Panc1 (cell line): ENCODE results near the gene SELL. TPM values are rescaled to one million over a fixed set of nuclear protein-coding genes. Genes with fewer than 3 reads are reported as not detected.

ENCODE experiments used
- ATAC-seq: fragments of 200-7000 bp; cut with Tn5 transposase; 2 replicates; pipeline ENCODE4 v1.9.1; 2020; ENCODE audit warnings: mild to moderate bottlenecking, moderate library complexity
- BruUV-seq: library from RNA; stranded (reverse); fragments of 400-500 nt; replicated peaks from 2 replicates; lab custom pipeline; 2021; lab: Mats Ljungman, UMichigan
- CTCF ChIA-PET: fragments of 300-600 bp; sonication (Branson Sonifier 250); formaldehyde crosslinking; loops from one replicate; lab custom pipeline; 2022; ENCODE audit warnings: antibody characterized with exemption; lab: Charles Lee
- POLR2A ChIA-PET: fragments of 300-600 bp; sonication (Branson Sonifier 250); formaldehyde crosslinking; loops from one replicate; lab custom pipeline; 2022; ENCODE audit warnings: antibody characterized with exemption; lab: Charles Lee
- DNase-seq: peaks from one replicate; pipeline ENCODE4 v3.0.0-alpha.2; 2010; ENCODE audit warnings: low read depth, low spot score
- H3K27ac ChIP-seq: 2 replicates; pipeline ENCODE4 v1.5.1; 2011; ENCODE audit warnings: mild to moderate bottlenecking, low read length, inconsistent platforms
- H3K27me3 ChIP-seq: fragments of 200-500 bp; sonication (Bioruptor generic); 2 replicates; pipeline ENCODE4 v1.6.0; 2014; ENCODE audit warnings: low read length, inconsistent platforms; ENCODE audit not compliant: control insufficient read depth, insufficient read depth
- H3K36me3 ChIP-seq: fragments of 200-500 bp; sonication (Bioruptor generic); 2 replicates; pipeline ENCODE4 v1.5.1; 2014; ENCODE audit warnings: inconsistent platforms, mild to moderate bottlenecking, low read length, moderate library complexity; ENCODE audit not compliant: control insufficient read depth, insufficient read depth
- H3K4me1 ChIP-seq: 2 replicates; pipeline ENCODE4 v1.5.1; 2011; ENCODE audit warnings: inconsistent platforms, mild to moderate bottlenecking, low read length, moderate library complexity; ENCODE audit not compliant: control insufficient read depth, insufficient read depth
- H3K4me3 ChIP-seq, 2 experiments: 2 replicates each; pipeline ENCODE4 v1.5.1; 2011 to 2012; ENCODE audit warnings: low read depth in 2 of 2, low read length in 2 of 2, mild to moderate bottlenecking in 2 of 2, inconsistent platforms in 1 of 2, moderate library complexity in 1 of 2
- H3K9me3 ChIP-seq: fragments of 200-500 bp; sonication (Bioruptor generic); 2 replicates; pipeline ENCODE4 v1.5.1; 2014; ENCODE audit warnings: low read depth, mild to moderate bottlenecking, inconsistent platforms, low read length, moderate library complexity; ENCODE audit not compliant: control insufficient read depth, insufficient read depth
- CTCF ChIP-seq: fragments of 450-650 bp; IDR thresholded peaks from 2 replicates; pipeline ENCODE4 v1.5.1; 2017; ENCODE audit warnings: mild to moderate bottlenecking
- POLR2AphosphoS5 ChIP-seq: IDR thresholded peaks from 2 replicates; pipeline ENCODE4 v1.6.1; 2012; ENCODE audit warnings: mild to moderate bottlenecking, low read depth, low read length, moderate library complexity
- REST ChIP-seq, 2 experiments: IDR thresholded peaks; 2 replicates each; pipeline ENCODE4 v1.6.1; 2011 to 2012; ENCODE audit warnings: low read depth in 2 of 2, control low read depth in 1 of 2, low read length in 1 of 2, mild to moderate bottlenecking in 1 of 2, moderate library complexity in 1 of 2; ENCODE audit not compliant: insufficient read depth in 1 of 2
- SIN3A ChIP-seq: IDR thresholded peaks from 2 replicates; pipeline ENCODE4 v1.6.1; 2012; ENCODE audit warnings: low read depth, mild to moderate bottlenecking, low read length, moderate library complexity, borderline replicate concordance; ENCODE audit not compliant: insufficient read depth
- TCF7L2 ChIP-seq: IDR thresholded peaks from 2 replicates; pipeline ENCODE4 v1.6.1; 2011; ENCODE audit warnings: mild to moderate bottlenecking, low read depth, low read length, inconsistent platforms
- in situ Hi-C: cut with HindIII; loops from 2 replicates; pipeline ENCODE4 v1.10.0; 2016; ENCODE audit warnings: low sequenced_read_pairs, low pct_unique_long_range_greater_than_20kb
- intact Hi-C: fragments of 100-400 bp; cut with micrococcal nuclease; formaldehyde crosslinking; loops from one replicate; pipeline ENCODE4 v1.10.0; 2022; ENCODE audit not compliant: unreplicated experiment
- total RNA-seq: library from RNA; stranded (reverse); gene quantifications from one replicate; pipeline ENCODE4 v1.2.1, GENCODE V29; 2021; ENCODE audit not compliant: unreplicated experiment

Gene SELL
- total RNA-seq, 1 experiment from 2014 or later: 0.31 TPM

GRCh38 chr1:169682071-169682470 is 29.3 kb downstream of the SELL start:
- no peak overlapping the region for H3K27ac ChIP-seq
- H3K36me3 ChIP-seq: no peaks in the 10 kb centered on the region
- TF ChIP-seq CTCF: no peak
- no peak for TF ChIP-seq REST (IDR thresholded peaks at IDR 0.05; ENCODE audit: insufficient read depth in 1 of 2, low read depth in 2 of 2, low read length in 1 of 2)
- H3K9me3 ChIP-seq: no peaks in the 10 kb centered on the region
- intact Hi-C loops: no loop called here
- no peak overlapping the region for H3K4me3 ChIP-seq
- ATAC-seq (no peak), DNase-seq (no peak)
- H3K27me3 ChIP-seq: peaks cover 3% of the 10 kb centered on the region; the same call in 1 of the 2 replicates
- in situ Hi-C loops: no loop called here
- H3K4me1 ChIP-seq: no peaks in the 10 kb centered on the region
- ChIA-PET CTCF (no interaction called here), POLR2A (no interaction called here)
- no TSS peak for BruUV-seq

GRCh38 chr1:169681140-169681539 is 30.3 kb downstream of the SELL start:
- ChIA-PET CTCF (no interaction called here), POLR2A (interaction anchor here (0.8 kb wide), 1 partner anchor 45 kb away, joined by 3 read pairs; no protein-coding TSS in a partner anchor)
- H3K4me3 ChIP-seq: no peak overlapping the region
- intact Hi-C loops (no loop called here), in situ Hi-C loops (no loop called here)
- no peak for TF ChIP-seq POLR2AphosphoS5
- TF ChIP-seq REST (IDR thresholded peaks at IDR 0.05; ENCODE audit: insufficient read depth in 1 of 2, low read depth in 2 of 2, low read length in 1 of 2): no peak
- no peak for TF ChIP-seq SIN3A
- no peak for TF ChIP-seq CTCF
- no peak for TF ChIP-seq TCF7L2
- BruUV-seq: no TSS peak
- peaks cover 3% of the 10 kb centered on the region; the same call in 1 of the 2 replicates for H3K27me3 ChIP-seq
- no peaks in the 10 kb centered on the region for H3K9me3 ChIP-seq
- ATAC-seq (no peak), DNase-seq (no peak)
- H3K4me1 ChIP-seq: no peaks in the 10 kb centered on the region
- H3K27ac ChIP-seq: no peak overlapping the region
- H3K36me3 ChIP-seq: no peaks in the 10 kb centered on the region
